Thoracic aorta (tissue), 2 donors: ENCODE results near the gene TRMT44. TPM values are rescaled to one million over a fixed set of nuclear protein-coding genes. Genes with fewer than 3 reads are reported as not detected.

Experiments used
- ATAC-seq: fragments of 150-250 bp; one replicate; pipeline ENCODE4 v1.8.0; 2017; ENCODE audit warnings: low read depth; ENCODE audit not compliant: insufficient number of reproducible peaks, low FRiP score
- DNase-seq: peaks from one replicate; pipeline ENCODE4 v3.0.0-alpha.2; 2020; ENCODE audit warnings: low spot score
- H3K27ac ChIP-seq, 2 donors: fragments of 200-600 bp; sonication (generic); 1 replicate in 1 of 2; 2 replicates in 1 of 2; pipeline ENCODE4 v1.5.1; 2016; ENCODE audit warnings: mild to moderate bottlenecking in 2 of 2, moderate library complexity in 2 of 2
- H3K27me3 ChIP-seq: fragments of 200-600 bp; sonication (generic); replicated peaks from 2 replicates; pipeline ENCODE4 v1.6.0; 2016; ENCODE audit warnings: mild to moderate bottlenecking; ENCODE audit not compliant: insufficient read depth
- H3K36me3 ChIP-seq: fragments of 200-600 bp; sonication (generic); one replicate; pipeline ENCODE4 v1.5.1; 2016
- H3K4me1 ChIP-seq, 2 donors: fragments of 200-600 bp; sonication (generic); 1 replicate in 1 of 2; 2 replicates in 1 of 2; pipeline versions ENCODE4 v1.5.1 to v1.6.0; 2016; ENCODE audit warnings: low read depth in 2 of 2, mild to moderate bottlenecking in 1 of 2; ENCODE audit not compliant: control insufficient read depth in 1 of 2
- H3K4me3 ChIP-seq: fragments of 200-600 bp; sonication (generic); 2 replicates; pipeline ENCODE4 v1.5.1; 2016; ENCODE audit warnings: mild to moderate bottlenecking
- H3K9me3 ChIP-seq: fragments of 200-600 bp; sonication (generic); 2 replicates; pipeline ENCODE4 v1.5.1; 2016
- CTCF ChIP-seq: fragments of 200-600 bp; sonication (generic); IDR thresholded peaks from one replicate; pipeline ENCODE4 v1.5.1; 2019; ENCODE audit warnings: antibody characterized with exemption
- total RNA-seq, 2 donors: library from RNA; depleted of rRNA; stranded (reverse); fragments of >200 nt; gene quantifications; one replicate each; pipeline versions ENCODE4 v1.1.0 to v1.2.3, GENCODE V29; 2016

TRMT44 gene
- total RNA-seq, 2 donors from 2014 or later: 19.8 to 30.5 TPM

- H3K9me3 ChIP-seq: no peaks in the 10 kb centered on the region
- H3K4me3 ChIP-seq: no peak overlapping the region
- DNase-seq (no peak), ATAC-seq (no peak)
- peaks cover 19 to 40% of the 10 kb centered on the region in 2 donors for H3K4me1 ChIP-seq
- no peaks in the 10 kb centered on the region for H3K27me3 ChIP-seq
- TF ChIP-seq CTCF: no peak
- H3K27ac ChIP-seq: no peak overlapping the region
- H3K36me3 ChIP-seq: no peaks in the 10 kb centered on the region
Measured at GRCh38 chr4:8431553-8431952, 9.0 kb upstream of the TRMT44 start.

- Histone ChIP-seq H3K9me3 (no peaks in the 10 kb centered on the region), H3K27me3 (no peaks in the 10 kb centered on the region), H3K4me1 (peaks cover 13 to 37% of the 10 kb centered on the region in 2 donors), H3K36me3 (no peaks in the 10 kb centered on the region), H3K27ac (no peak overlapping the region), H3K4me3 (no peak overlapping the region)
- no peak for ATAC-seq
- no peak for TF ChIP-seq CTCF
- DNase-seq: no peak
Measured at GRCh38 chr4:8433136-8433535, 7.4 kb upstream of the TRMT44 start.

- no peak for TF ChIP-seq CTCF
- no peak for ATAC-seq
Measured at GRCh38 chr4:8434251-8435073, 6.1 kb upstream of the TRMT44 start.

GRCh38 chr4:8435656-8436121 lies 4.9 kb upstream of the TRMT44 start:
- H3K4me3 ChIP-seq: peak overlapping the region; percentile 17
- no peak for ATAC-seq
- H3K27ac ChIP-seq: peak overlapping the region in 1 of 2 donors; percentile 36

More at GRCh38 chr4:8434251-8435073, 6.1 kb upstream of the TRMT44 start:
- Histone ChIP-seq H3K4me1 (peaks cover 10 to 42% of the 10 kb centered on the region in 2 donors), H3K36me3 (no peaks in the 10 kb centered on the region), H3K27ac (no peak overlapping the region), H3K27me3 (no peaks in the 10 kb centered on the region), H3K4me3 (no peak overlapping the region), H3K9me3 (no peaks in the 10 kb centered on the region)
- no peak for DNase-seq

More at GRCh38 chr4:8435656-8436121, 4.9 kb upstream of the TRMT44 start:
- H3K9me3 ChIP-seq: no peaks in the 10 kb centered on the region
- DNase-seq: no peak
- H3K27me3 ChIP-seq: no peaks in the 10 kb centered on the region
- TF ChIP-seq CTCF: no peak
- H3K4me1 ChIP-seq: peaks cover 14 to 48% of the 10 kb centered on the region in 2 donors
- no peaks in the 10 kb centered on the region for H3K36me3 ChIP-seq
